GM18517 (cell line): ENCODE data around the gene TAF11L3.
"Not testable (repeated sequence)": the region's sequence is repeated elsewhere in the genome, so short reads cannot be mapped to it uniquely, and the experiment has no call there.

Experiments
- ATAC-seq: cut with Tn5 transposase; IDR thresholded peaks from one replicate; pipeline ENCODE4 v1.9.1; 2021; ENCODE audit warnings: mild to moderate bottlenecking, moderate library complexity; ENCODE audit not compliant: unreplicated experiment

TAF11L3 gene

DNA sequence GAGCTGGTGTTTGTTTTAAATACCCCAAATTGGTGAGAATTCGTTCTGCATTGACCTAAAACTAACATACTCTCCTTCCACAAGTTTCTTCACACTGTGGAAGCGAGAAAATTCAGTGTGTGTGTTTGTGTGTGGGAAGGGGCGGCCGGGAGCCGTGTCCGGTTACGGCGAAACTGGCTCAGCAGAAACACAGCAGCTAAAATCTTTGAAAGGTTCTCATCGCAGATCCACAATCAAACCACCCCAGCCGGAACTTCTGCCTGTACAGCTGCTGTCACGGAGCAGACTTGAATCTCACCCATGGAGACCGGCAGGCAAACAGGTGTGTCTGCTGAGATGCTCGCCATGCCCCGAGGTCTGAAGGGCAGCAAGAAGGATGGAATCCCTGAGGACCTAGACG is at the start of gene TAF11L3:
TSS of gene TAF11L3 (plus strand) at position 301 of the 400 bp plus-strand sequence.
- ATAC-seq, result not testable (repeated sequence)

- ATAC-seq, result no peak
Observed at GRCh38 chr5:17470064-17470463, 48.1 kb upstream of the TAF11L3 start.

DNA sequence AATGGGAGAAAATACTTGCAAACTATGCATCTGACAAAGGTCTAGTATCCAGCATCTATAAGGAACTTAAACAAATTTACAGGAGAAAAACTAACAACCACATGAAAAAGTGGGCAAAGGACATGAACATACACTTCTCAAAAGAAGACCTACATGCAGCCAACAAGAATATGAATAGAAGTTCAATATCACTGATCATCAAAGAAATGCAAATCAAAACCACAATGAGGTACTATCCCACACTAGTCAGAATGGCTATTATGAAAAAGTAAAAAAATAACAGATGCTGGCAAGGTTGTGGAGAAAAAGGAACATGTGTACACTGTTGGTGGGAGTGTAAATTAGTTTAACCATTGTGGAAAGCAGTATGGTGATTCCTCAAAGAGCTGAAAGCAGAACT is 43.1 kb upstream of the TAF11L3 start:
- not testable (repeated sequence) for ATAC-seq

DNA sequence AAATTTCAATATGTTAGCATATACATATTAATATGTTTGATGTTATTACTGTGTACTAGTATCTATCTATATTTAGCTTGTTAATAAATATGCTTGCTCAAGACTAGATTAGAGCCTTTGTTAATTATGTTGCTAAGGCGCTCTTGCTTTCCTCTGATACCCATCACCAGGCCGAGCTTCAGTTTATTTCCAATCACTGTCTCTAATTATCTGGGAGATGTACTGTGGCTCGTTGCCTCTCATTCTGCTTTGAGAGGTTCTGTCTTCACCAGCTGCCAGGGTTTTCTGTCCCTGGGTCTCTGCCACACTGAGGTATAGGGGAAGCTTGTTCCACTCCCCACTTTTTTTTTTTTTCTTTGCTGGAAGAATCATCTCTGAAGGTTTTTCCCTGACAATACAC is 41.1 kb upstream of the TAF11L3 start:
- ATAC-seq, result no peak

- no peak for ATAC-seq
Observed at GRCh38 chr5:17477573-17478265, 40.4 kb upstream of the TAF11L3 start.

GRCh38 chr5:17481378-17481777 is 36.8 kb upstream of the TAF11L3 start:
- no peak for ATAC-seq

GRCh38 chr5:17482790-17483189 is 35.4 kb upstream of the TAF11L3 start:
- ATAC-seq, result no peak

GRCh38 chr5:17486464-17487173 is 31.5 kb upstream of the TAF11L3 start:
- not testable (repeated sequence) for ATAC-seq

DNA sequence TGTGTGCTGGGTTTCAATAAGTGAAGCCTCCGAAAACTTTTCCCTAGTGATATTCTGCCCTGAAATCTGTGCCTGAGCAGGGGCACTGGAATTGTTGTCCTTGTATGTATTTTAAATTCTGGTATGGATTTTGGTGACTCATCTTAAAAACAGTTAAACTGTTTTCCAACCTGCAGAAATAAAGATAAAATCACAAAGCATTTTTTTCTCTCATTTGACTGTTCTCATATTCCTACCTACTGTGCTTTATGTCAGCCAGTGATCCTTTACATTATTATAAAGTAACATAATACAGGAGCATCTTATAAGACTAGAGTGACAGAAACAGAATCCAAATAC is 31.0 kb upstream of the TAF11L3 start:
- ATAC-seq, result no peak

- ATAC-seq, result not testable (repeated sequence)
Observed at GRCh38 chr5:17491257-17491656, 26.9 kb upstream of the TAF11L3 start.

DNA sequence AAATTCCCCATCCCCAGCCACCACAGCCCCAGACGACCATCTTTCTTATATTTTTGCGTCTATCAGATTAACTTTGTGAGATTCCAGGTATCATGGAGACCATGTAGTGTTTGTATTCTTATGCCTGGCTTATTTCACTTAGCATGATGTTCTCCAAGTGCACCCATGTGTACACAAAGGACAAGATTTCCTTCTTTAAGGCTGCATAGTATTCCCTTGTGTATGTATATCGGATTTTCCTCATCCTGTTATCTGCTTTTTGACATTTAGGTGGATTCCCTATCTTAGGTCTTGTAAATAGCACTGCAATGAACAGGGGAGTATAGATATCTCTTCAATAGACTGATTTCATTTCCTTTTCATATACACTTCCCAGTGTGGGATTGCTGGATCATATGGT is 25.4 kb upstream of the TAF11L3 start:
- ATAC-seq, result no peak

- ATAC-seq, result no peak
Observed at GRCh38 chr5:17497446-17497845, 20.7 kb upstream of the TAF11L3 start.

DNA sequence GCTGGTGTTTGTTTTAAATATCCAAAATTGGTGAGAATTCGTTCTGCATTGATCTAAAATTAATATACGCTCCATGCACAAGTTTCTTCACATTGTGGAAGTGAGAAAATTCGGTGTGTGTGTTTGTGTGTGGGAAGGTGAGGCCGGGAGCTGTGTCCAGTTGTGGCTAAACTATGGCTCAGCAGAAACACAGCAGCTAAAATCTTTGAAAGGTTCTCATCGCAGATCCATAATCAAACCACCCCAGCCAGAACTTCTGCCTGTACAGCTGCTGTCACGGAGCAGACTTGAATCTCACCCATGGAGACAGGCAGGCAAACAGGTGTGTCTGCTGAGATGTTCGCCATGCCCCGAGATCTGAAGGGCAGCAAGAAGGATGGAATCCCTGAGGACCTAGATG is 20.2 kb upstream of the TAF11L3 start, which contains the start of gene TAF11L2:
TSS of gene TAF11L2 (plus strand) at position 301 of the 400 bp plus-strand sequence.
- ATAC-seq, result not testable (repeated sequence)

- no peak for ATAC-seq
Observed at GRCh38 chr5:17511775-17512325, 6.3 kb upstream of the TAF11L3 start.

DNA sequence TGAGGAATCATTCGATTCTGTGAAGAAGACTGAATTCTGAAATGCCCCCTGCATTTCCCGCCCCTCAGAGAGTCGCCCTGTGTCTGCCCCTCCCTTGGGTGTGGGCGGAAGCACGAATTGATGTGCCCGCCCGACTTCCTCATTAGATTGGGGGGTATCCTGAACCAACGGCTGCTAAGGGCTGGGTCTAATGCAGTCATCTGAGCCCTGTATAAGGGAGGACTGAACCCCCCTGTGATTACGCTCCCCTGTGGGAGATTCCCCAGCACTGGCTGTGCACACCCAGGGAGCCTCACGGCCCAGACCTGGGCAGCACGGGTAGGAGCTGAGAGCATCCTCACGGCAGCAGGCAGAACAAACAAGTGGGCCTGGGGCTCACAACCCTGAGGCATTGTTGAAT is 641 bp upstream of the TAF11L3 start:
- not testable (repeated sequence) for ATAC-seq

GRCh38 chr5:17519508-17519907 is 1.3 kb downstream of the TAF11L3 start:
- not testable (repeated sequence) for ATAC-seq

DNA sequence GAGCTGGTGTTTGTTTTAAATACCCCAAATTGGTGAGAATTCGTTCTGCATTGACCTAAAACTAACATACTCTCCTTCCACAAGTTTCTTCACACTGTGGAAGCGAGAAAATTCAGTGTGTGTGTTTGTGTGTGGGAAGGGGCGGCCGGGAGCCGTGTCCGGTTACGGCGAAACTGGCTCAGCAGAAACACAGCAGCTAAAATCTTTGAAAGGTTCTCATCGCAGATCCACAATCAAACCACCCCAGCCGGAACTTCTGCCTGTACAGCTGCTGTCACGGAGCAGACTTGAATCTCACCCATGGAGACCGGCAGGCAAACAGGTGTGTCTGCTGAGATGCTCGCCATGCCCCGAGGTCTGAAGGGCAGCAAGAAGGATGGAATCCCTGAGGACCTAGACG is 3.3 kb downstream of the TAF11L3 start, which contains the start of gene TAF11L4:
TSS of gene TAF11L4 (plus strand) at position 301 of the 400 bp plus-strand sequence.
- ATAC-seq, result not testable (repeated sequence)

DNA sequence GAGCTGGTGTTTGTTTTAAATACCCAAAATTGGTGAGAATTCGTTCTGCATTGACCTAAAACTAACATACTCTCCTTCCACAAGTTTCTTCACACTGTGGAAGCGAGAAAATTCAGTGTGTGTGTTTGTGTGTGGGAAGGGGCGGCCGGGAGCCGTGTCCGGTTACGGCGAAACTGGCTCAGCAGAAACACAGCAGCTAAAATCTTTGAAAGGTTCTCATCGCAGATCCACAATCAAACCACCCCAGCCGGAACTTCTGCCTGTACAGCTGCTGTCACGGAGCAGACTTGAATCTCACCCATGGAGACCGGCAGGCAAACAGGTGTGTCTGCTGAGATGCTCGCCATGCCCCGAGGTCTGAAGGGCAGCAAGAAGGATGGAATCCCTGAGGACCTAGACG is 6.8 kb downstream of the TAF11L3 start, which contains the start of gene TAF11L5:
TSS of gene TAF11L5 (plus strand) at position 301 of the 400 bp plus-strand sequence.
- not testable (repeated sequence) for ATAC-seq

GRCh38 chr5:17526504-17526903 is 8.3 kb downstream of the TAF11L3 start:
- ATAC-seq, result not testable (repeated sequence)

DNA sequence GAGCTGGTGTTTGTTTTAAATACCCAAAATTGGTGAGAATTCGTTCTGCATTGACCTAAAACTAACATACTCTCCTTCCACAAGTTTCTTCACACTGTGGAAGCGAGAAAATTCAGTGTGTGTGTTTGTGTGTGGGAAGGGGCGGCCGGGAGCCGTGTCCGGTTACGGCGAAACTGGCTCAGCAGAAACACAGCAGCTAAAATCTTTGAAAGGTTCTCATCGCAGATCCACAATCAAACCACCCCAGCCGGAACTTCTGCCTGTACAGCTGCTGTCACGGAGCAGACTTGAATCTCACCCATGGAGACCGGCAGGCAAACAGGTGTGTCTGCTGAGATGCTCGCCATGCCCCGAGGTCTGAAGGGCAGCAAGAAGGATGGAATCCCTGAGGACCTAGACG is 10.2 kb downstream of the TAF11L3 start, which contains the start of gene TAF11L6:
TSS of gene TAF11L6 (plus strand) at position 301 of the 400 bp plus-strand sequence.
- ATAC-seq, result not testable (repeated sequence)
